H9 (cell line): Measurements from ENCODE around the gene FAM163B. TPM values are rescaled to one million over a fixed set of nuclear protein-coding genes. Genes with fewer than 3 reads are reported as not detected.

Experiments used
- DNase-seq: peaks from one replicate; pipeline ENCODE4 v3.0.0-alpha.2; 2017
- H2AFZ ChIP-seq: one replicate; pipeline ENCODE4 v1.6.1; 2013; ENCODE audit warnings: mild to moderate bottlenecking, low read length, control low read depth, moderate library complexity
- H2AK5ac ChIP-seq: 2 replicates; pipeline ENCODE4 v1.6.1; 2013; ENCODE audit warnings: low read length, control low read depth, mixed read lengths; ENCODE audit not compliant: insufficient read length
- H2BK120ac ChIP-seq: one replicate; pipeline ENCODE4 v1.6.1; 2013; ENCODE audit warnings: low read depth, mild to moderate bottlenecking, low read length, control low read depth, inconsistent platforms; ENCODE audit not compliant: poor library complexity, severe bottlenecking
- H2BK12ac ChIP-seq: 2 replicates; pipeline ENCODE4 v1.6.1; 2013; ENCODE audit warnings: low read length, control low read depth, mixed read lengths, low read depth; ENCODE audit not compliant: insufficient read length
- H2BK15ac ChIP-seq: 2 replicates; pipeline ENCODE4 v1.6.1; 2013; ENCODE audit warnings: low read depth, low read length, control low read depth
- H2BK20ac ChIP-seq: one replicate; pipeline ENCODE4 v1.6.1; 2013; ENCODE audit warnings: low read depth, mild to moderate bottlenecking, low read length, control low read depth, inconsistent platforms; ENCODE audit not compliant: poor library complexity, severe bottlenecking
- H2BK5ac ChIP-seq: 2 replicates; pipeline ENCODE4 v1.6.1; 2013; ENCODE audit warnings: low read length, control low read depth, mixed read lengths; ENCODE audit not compliant: insufficient read length
- H3K14ac ChIP-seq: 2 replicates; pipeline ENCODE4 v1.6.1; 2013; ENCODE audit warnings: low read length, control low read depth; ENCODE audit not compliant: insufficient read depth
- H3K18ac ChIP-seq: 2 replicates; pipeline ENCODE4 v1.6.1; 2013; ENCODE audit warnings: low read depth, mild to moderate bottlenecking, mixed read lengths, low read length, control low read depth; ENCODE audit not compliant: insufficient read length
- H3K23ac ChIP-seq: 2 replicates; pipeline ENCODE4 v1.6.1; 2013; ENCODE audit warnings: low read length, control low read depth, mixed read lengths, low read depth; ENCODE audit not compliant: insufficient read length
- H3K23me2 ChIP-seq: 2 replicates; pipeline ENCODE4 v1.6.1; 2013; ENCODE audit warnings: low read depth, mild to moderate bottlenecking, mixed read lengths, low read length, control low read depth; ENCODE audit not compliant: insufficient read length, poor library complexity, severe bottlenecking
- H3K27ac ChIP-seq: 2 replicates; pipeline ENCODE4 v1.5.1; 2013; ENCODE audit warnings: low read length, control low read depth, mixed read lengths, low read depth; ENCODE audit not compliant: insufficient read length
- H3K27me3 ChIP-seq: 2 replicates; pipeline ENCODE4 v1.6.1; 2013; ENCODE audit warnings: low read length, control low read depth, inconsistent platforms; ENCODE audit not compliant: insufficient read depth
- H3K4ac ChIP-seq: 2 replicates; pipeline ENCODE4 v1.6.1; 2013; ENCODE audit warnings: low read depth, mild to moderate bottlenecking, control low read depth, inconsistent platforms, low read length, moderate library complexity
- H3K4me1 ChIP-seq: 2 replicates; pipeline ENCODE4 v1.6.1; 2013; ENCODE audit warnings: low read length, control low read depth, inconsistent platforms; ENCODE audit not compliant: insufficient read depth
- H3K4me2 ChIP-seq: 2 replicates; pipeline ENCODE4 v1.6.1; 2013; ENCODE audit warnings: low read length, control low read depth, mixed read lengths; ENCODE audit not compliant: insufficient read length, insufficient read depth
- H3K56ac ChIP-seq: 2 replicates; pipeline ENCODE4 v1.6.1; 2013; ENCODE audit warnings: low read depth, mild to moderate bottlenecking, mixed read lengths, low read length, control low read depth; ENCODE audit not compliant: insufficient read length
- H3K79me1 ChIP-seq: 2 replicates; pipeline ENCODE4 v1.6.1; 2013; ENCODE audit warnings: low read depth, mild to moderate bottlenecking, moderate library complexity, low read length, control low read depth, inconsistent platforms; ENCODE audit not compliant: insufficient read depth, poor library complexity, severe bottlenecking
- H3K79me2 ChIP-seq: 2 replicates; pipeline ENCODE4 v1.6.1; 2013; ENCODE audit warnings: low read length, control low read depth, inconsistent platforms; ENCODE audit not compliant: insufficient read depth
- H3K9ac ChIP-seq: 2 replicates; pipeline ENCODE4 v1.6.1; 2013; ENCODE audit warnings: low read length, control low read depth, mixed read lengths; ENCODE audit not compliant: insufficient read length; ENCODE audit errors: extremely low read depth
- H3K9me3 ChIP-seq: one replicate; pipeline ENCODE4 v1.6.1; 2013; ENCODE audit warnings: low read depth, low read length, inconsistent platforms; ENCODE audit not compliant: control insufficient read depth
- H3T11ph ChIP-seq: one replicate; pipeline ENCODE4 v1.6.1; 2013; ENCODE audit warnings: mild to moderate bottlenecking, low read length, control low read depth, inconsistent platforms
- H4K20me1 ChIP-seq: one replicate; pipeline ENCODE4 v1.6.1; 2013; ENCODE audit not compliant: control insufficient read depth, insufficient read length, insufficient read depth
- H4K5ac ChIP-seq: 2 replicates; pipeline ENCODE4 v1.6.1; 2013; ENCODE audit warnings: low read depth, mild to moderate bottlenecking, mixed read lengths, low read length, control low read depth; ENCODE audit not compliant: insufficient read length
- H4K8ac ChIP-seq: replicated peaks from 2 replicates; pipeline ENCODE4 v1.6.1; 2013; ENCODE audit warnings: low read length, control low read depth, mixed read lengths, low read depth; ENCODE audit not compliant: insufficient read length
- H4K91ac ChIP-seq: 2 replicates; pipeline ENCODE4 v1.6.1; 2013; ENCODE audit warnings: low read depth, mild to moderate bottlenecking, moderate library complexity, mixed read lengths, low read length, control low read depth; ENCODE audit not compliant: insufficient read length
- H3K27ac Mint-ChIP-seq, 3 experiments: 2 replicates in 2 of 3; 3 replicates in 1 of 3; pipeline ENCODE4 v1.8.0; 2020 to 2021; ENCODE audit warnings: mixed read lengths in 3 of 3, mild to moderate bottlenecking in 1 of 3, moderate library complexity in 1 of 3
- H3K27me3 Mint-ChIP-seq: 2 replicates; pipeline ENCODE4 v1.8.0; 2021; ENCODE audit warnings: low read depth, mild to moderate bottlenecking, moderate library complexity, mixed read lengths
- H3K36me3 Mint-ChIP-seq, 3 experiments: 2 replicates in 2 of 3; 3 replicates in 1 of 3; pipeline ENCODE4 v1.8.0; 2020 to 2021; ENCODE audit warnings: low read depth in 3 of 3, mixed read lengths in 3 of 3; ENCODE audit not compliant: insufficient read depth in 1 of 3
- H3K4me1 Mint-ChIP-seq, 2 experiments: 2 replicates each; pipeline ENCODE4 v1.8.0; 2020; ENCODE audit warnings: mixed read lengths in 2 of 2
- H3K4me3 Mint-ChIP-seq, 2 experiments: 2 replicates in 1 of 2; 3 replicates in 1 of 2; pipeline ENCODE4 v1.8.0; 2020 to 2021; ENCODE audit warnings: mild to moderate bottlenecking in 2 of 2, mixed read lengths in 2 of 2, moderate library complexity in 1 of 2
- H3K9me3 Mint-ChIP-seq, 2 experiments: 2 replicates in 1 of 2; 3 replicates in 1 of 2; pipeline ENCODE4 v1.8.0; 2020; ENCODE audit warnings: mild to moderate bottlenecking in 2 of 2, mixed read lengths in 2 of 2, moderate library complexity in 1 of 2
- WGBS: extraction: QIAGEN DNeasy Blood & Tissue Kit; methylation state at CpG from one replicate; pipeline ENCODE4 v1.1.7; 2013; ENCODE audit warnings: missing lambda C conversion rate, low lambda C conversion rate, mixed read lengths; ENCODE audit not compliant: insufficient read length; ENCODE audit errors: extremely low coverage; 5-methylcytosine and 5-hydroxymethylcytosine counted together
- total RNA-seq: library from RNA; stranded (reverse); gene quantifications from 2 replicates; pipeline ENCODE4 v1.2.1, GENCODE V29; 2021
- TF ChIP-seq, protein P1 (sequence below): fragments of 200-600 bp; sonication (generic); conservative IDR thresholded peaks from 3 replicates; pipeline ENCODE4 v1.8.0; 2021; ENCODE audit warnings: antibody characterized with exemption, mild to moderate bottlenecking

FAM163B gene
- total RNA-seq, 1 experiment from 2014 or later: 0.39 TPM

DNA sequence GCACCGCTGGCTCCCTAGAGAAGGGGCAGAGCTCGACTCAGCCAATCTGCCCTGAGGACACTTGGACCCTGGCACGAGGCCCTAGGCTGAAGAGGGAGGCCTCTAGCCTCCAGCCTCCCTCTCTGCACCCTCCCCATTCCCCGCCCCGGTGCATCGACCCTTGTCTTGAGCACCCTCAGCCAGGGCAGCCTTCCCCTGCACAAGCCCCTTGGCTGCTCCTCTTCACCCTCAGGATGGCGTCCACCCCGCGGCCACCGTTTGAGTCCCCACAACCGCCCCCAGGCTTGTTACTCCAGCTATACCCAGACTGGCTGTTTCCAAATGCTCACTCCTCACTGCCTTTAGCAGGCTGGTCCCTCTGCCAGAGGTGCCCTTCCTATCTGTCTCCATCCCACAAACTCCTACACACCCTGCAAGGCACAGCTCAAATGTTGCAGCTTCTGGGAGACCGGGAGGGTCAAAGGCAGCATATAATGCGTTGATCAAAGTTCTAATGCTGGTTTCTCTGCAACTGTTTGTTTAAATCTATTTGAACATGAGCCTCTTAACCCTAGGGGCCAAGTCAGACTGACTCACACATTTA lies 6.5 kb upstream of the FAM163B start:
- Histone ChIP-seq H3K9me3 (no peaks in the 10 kb centered on the region), H3K23ac (no peak overlapping the region), H3K4me2 (no peak overlapping the region), H3K23me2 (no peaks in the 10 kb centered on the region), H4K8ac (no peak overlapping the region), H3K4me1 (no peaks in the 10 kb centered on the region), H3K18ac (no peak overlapping the region), H3K79me2 (no peaks in the 10 kb centered on the region), H3T11ph (no peak overlapping the region), H2BK20ac (no peak overlapping the region), H4K5ac (no peak overlapping the region), H4K20me1 (no peaks in the 10 kb centered on the region), H3K9ac (no peak overlapping the region), H2BK120ac (no peak overlapping the region), H3K27me3 (no peaks in the 10 kb centered on the region; the same call in 1 of the 2 replicates), H4K91ac (no peak overlapping the region), H3K14ac (no peak overlapping the region), H2BK12ac (no peak overlapping the region), H3K56ac (no peak overlapping the region), H2AK5ac (no peak overlapping the region), H3K79me1 (no peaks in the 10 kb centered on the region), H2BK5ac (no peak overlapping the region), H3K4ac (no peak overlapping the region), H2AFZ (no peak overlapping the region), H3K27ac (no peak overlapping the region), H2BK15ac (no peak overlapping the region)
- Mint-ChIP-seq H3K27me3 (peaks cover 71% of the 10 kb centered on the region), H3K4me3 (no peak overlapping the region), H3K36me3 (no peaks in the 10 kb centered on the region), H3K4me1 (peaks cover 6 to 17% of the 10 kb centered on the region in 2 experiments), H3K27ac (no peak overlapping the region), H3K9me3 (no peaks in the 10 kb centered on the region; a peak in 2 of 5 replicates)
- TF ChIP-seq, protein P1, sequence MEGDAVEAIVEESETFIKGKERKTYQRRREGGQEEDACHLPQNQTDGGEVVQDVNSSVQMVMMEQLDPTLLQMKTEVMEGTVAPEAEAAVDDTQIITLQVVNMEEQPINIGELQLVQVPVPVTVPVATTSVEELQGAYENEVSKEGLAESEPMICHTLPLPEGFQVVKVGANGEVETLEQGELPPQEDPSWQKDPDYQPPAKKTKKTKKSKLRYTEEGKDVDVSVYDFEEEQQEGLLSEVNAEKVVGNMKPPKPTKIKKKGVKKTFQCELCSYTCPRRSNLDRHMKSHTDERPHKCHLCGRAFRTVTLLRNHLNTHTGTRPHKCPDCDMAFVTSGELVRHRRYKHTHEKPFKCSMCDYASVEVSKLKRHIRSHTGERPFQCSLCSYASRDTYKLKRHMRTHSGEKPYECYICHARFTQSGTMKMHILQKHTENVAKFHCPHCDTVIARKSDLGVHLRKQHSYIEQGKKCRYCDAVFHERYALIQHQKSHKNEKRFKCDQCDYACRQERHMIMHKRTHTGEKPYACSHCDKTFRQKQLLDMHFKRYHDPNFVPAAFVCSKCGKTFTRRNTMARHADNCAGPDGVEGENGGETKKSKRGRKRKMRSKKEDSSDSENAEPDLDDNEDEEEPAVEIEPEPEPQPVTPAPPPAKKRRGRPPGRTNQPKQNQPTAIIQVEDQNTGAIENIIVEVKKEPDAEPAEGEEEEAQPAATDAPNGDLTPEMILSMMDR: no peak
- WGBS: no CpG with 5 or more reads among the region's 13 CpGs
- no peak for DNase-seq
